HepG2 (cell line): ENCODE data around the gene ABCB8. TPM values are rescaled to one million over a fixed set of nuclear protein-coding genes. Genes with fewer than 3 reads are reported as not detected.

Experiments
- CENPX ChIP-seq: sonication (generic); formaldehyde crosslinking; IDR thresholded peaks from 2 replicates; pipeline ENCODE4 v1.9.0; 2021; ENCODE audit warnings: mild to moderate bottlenecking, missing genetic modification reagents, moderate library complexity
- HDAC6 ChIP-seq: fragments of 200-600 bp; sonication (generic); IDR thresholded peaks from 2 replicates; pipeline ENCODE4 v1.7.0; 2017; ENCODE audit warnings: mild to moderate bottlenecking, antibody characterized with exemption, low read length, low read depth
- JDP2 ChIP-seq: sonication (generic); formaldehyde crosslinking; IDR thresholded peaks from 2 replicates; pipeline ENCODE4 v1.8.1; 2022; ENCODE audit warnings: missing genetic modification reagents, borderline replicate concordance
- KDM3A ChIP-seq: IDR thresholded peaks from 2 replicates; pipeline ENCODE4 v1.6.1; 2018; ENCODE audit warnings: low read depth, missing compliant biosample characterization
- PAX8 ChIP-seq: sonication (generic); formaldehyde crosslinking; IDR thresholded peaks from 2 replicates; pipeline ENCODE4 v1.8.0; 2022; ENCODE audit warnings: mild to moderate bottlenecking, missing genetic modification reagents, borderline replicate concordance
- RFXANK ChIP-seq: IDR thresholded peaks from 2 replicates; pipeline ENCODE4 v1.6.1; 2016
- SMYD3 ChIP-seq: sonication (generic); formaldehyde crosslinking; IDR thresholded peaks from 2 replicates; pipeline ENCODE4 v1.8.1; 2023; ENCODE audit warnings: mild to moderate bottlenecking, missing genetic modification reagents
- ZNF780A ChIP-seq: sonication (generic); formaldehyde crosslinking; IDR thresholded peaks from 2 replicates; pipeline ENCODE4 v1.8.0; 2022; ENCODE audit warnings: mild to moderate bottlenecking, missing genetic modification reagents, moderate library complexity
- polyA plus RNA-seq, 8 experiments: library from polyadenylated mRNA; depleted of rRNA in 3 of 8; stranded (reverse) in 7 of 8; unstranded in 1 of 8; fragments of >200 nt; fragmentation: Illumina TruSeq in 4 of 8; extraction: Trizol in 4 of 8; gene quantifications; 2 replicates each; pipeline versions ENCODE4 v1.2.1 to v1.2.3, GENCODE V29; 2011 to 2016; ENCODE audit warnings: low read depth in 4 of 8, missing spikeins in 1 of 8, mixed read lengths in 1 of 8; ENCODE audit not compliant: insufficient read depth in 1 of 8
- total RNA-seq, 5 experiments: library from RNA; depleted of rRNA; stranded (reverse); fragments of >200 nt; fragmentation: Illumina TruSeq; extraction: Trizol; gene quantifications; 2 replicates each; pipeline ENCODE4 v1.2.3, GENCODE V29; 2016; ENCODE audit warnings: low read depth in 1 of 5
- TF ChIP-seq, protein P1 (sequence below): IDR thresholded peaks from 2 replicates; pipeline ENCODE4 v1.6.1; 2012; ENCODE audit warnings: low read length, improper control_type of control experiment
- TF ChIP-seq, protein P2 (sequence below): sonication (generic); formaldehyde crosslinking; conservative IDR thresholded peaks from 2 replicates; pipeline ENCODE4 v1.8.0; 2022; ENCODE audit warnings: missing genetic modification reagents
- TF ChIP-seq, protein P3 (sequence below), 2 experiments: sonication (generic) in 1 of 2; formaldehyde crosslinking in 1 of 2; IDR thresholded peaks; 2 replicates each; pipeline versions ENCODE4 v1.4.0 to v1.6.1; 2016 to 2020; ENCODE audit warnings: borderline replicate concordance in 1 of 2, low read depth in 1 of 2, mild to moderate bottlenecking in 1 of 2, missing genetic modification reagents in 1 of 2
- TF ChIP-seq, protein P4 (sequence below): sonication (generic); formaldehyde crosslinking; IDR thresholded peaks from 2 replicates; pipeline ENCODE4 v1.5.0; 2020; ENCODE audit warnings: mild to moderate bottlenecking, missing genetic modification reagents
- TF ChIP-seq, protein P5 (sequence below): sonication (generic); formaldehyde crosslinking; conservative IDR thresholded peaks from 2 replicates; pipeline ENCODE4 v1.5.0; 2020; ENCODE audit warnings: missing genetic modification reagents

The ABCB8 gene
- total and polyA plus RNA-seq, 2 of the 13 experiments (the other 11 are each of a cell fraction or from before 2014, with no cell fraction given), result 6.6 to 16.7 TPM

DNA sequence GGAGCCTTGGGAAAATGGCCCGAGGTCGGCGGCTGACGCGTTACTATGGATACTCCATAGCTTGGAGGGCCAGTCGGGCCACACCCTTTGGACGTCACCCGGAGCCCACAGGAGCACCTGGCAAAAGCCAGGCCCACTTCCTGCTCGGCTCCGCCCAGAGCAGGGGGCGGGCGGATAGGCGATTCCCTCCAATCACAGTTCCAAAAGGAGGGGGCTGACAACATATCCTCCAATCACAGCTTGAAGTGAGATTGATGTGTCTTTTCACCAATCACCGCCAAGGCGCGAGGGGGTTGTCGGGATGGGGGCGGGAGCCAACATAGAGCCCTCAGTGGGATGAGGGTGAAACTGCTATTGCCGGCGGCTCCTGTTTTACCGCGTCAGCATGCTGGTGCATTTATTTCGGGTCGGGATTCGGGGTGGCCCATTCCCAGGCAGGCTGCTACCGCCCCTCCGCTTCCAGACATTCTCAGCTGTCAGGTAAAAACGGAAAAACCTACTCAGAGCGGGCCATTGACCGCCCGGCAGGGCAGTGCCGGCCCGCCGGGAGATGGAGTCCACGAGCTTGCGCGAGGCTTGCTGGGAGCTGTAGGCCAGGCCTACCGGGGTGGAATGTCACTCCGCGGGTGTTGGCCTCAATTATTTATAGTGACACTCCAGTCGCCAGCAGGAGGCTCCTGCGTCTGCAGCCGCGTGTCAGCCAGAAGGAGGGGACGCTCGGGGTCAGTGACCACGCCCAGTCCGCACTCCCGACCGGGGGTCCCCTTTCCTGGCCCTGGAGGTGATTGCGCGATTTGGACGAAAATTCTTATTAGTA is at the start of gene ABCB8 (continued):
- TF ChIP-seq KDM3A, result no peak
- TF ChIP-seq HDAC6, result no peak
- TF ChIP-seq, protein P1, sequence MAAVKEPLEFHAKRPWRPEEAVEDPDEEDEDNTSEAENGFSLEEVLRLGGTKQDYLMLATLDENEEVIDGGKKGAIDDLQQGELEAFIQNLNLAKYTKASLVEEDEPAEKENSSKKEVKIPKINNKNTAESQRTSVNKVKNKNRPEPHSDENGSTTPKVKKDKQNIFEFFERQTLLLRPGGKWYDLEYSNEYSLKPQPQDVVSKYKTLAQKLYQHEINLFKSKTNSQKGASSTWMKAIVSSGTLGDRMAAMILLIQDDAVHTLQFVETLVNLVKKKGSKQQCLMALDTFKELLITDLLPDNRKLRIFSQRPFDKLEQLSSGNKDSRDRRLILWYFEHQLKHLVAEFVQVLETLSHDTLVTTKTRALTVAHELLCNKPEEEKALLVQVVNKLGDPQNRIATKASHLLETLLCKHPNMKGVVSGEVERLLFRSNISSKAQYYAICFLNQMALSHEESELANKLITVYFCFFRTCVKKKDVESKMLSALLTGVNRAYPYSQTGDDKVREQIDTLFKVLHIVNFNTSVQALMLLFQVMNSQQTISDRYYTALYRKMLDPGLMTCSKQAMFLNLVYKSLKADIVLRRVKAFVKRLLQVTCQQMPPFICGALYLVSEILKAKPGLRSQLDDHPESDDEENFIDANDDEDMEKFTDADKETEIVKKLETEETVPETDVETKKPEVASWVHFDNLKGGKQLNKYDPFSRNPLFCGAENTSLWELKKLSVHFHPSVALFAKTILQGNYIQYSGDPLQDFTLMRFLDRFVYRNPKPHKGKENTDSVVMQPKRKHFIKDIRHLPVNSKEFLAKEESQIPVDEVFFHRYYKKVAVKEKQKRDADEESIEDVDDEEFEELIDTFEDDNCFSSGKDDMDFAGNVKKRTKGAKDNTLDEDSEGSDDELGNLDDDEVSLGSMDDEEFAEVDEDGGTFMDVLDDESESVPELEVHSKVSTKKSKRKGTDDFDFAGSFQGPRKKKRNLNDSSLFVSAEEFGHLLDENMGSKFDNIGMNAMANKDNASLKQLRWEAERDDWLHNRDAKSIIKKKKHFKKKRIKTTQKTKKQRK, result peak; percentile 57; the same call in 1 of the 2 replicates
- no peak for TF ChIP-seq ZNF780A (CRISPR knock-in tag)
- TF ChIP-seq, protein P2, sequence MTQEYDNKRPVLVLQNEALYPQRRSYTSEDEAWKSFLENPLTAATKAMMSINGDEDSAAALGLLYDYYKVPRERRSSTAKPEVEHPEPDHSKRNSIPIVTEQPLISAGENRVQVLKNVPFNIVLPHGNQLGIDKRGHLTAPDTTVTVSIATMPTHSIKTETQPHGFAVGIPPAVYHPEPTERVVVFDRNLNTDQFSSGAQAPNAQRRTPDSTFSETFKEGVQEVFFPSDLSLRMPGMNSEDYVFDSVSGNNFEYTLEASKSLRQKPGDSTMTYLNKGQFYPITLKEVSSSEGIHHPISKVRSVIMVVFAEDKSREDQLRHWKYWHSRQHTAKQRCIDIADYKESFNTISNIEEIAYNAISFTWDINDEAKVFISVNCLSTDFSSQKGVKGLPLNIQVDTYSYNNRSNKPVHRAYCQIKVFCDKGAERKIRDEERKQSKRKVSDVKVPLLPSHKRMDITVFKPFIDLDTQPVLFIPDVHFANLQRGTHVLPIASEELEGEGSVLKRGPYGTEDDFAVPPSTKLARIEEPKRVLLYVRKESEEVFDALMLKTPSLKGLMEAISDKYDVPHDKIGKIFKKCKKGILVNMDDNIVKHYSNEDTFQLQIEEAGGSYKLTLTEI (CRISPR knock-in tag), result no peak
- no peak for TF ChIP-seq PAX8
- no peak for TF ChIP-seq CENPX
- no peak for TF ChIP-seq JDP2 (CRISPR knock-in tag)
- TF ChIP-seq, protein P3, sequence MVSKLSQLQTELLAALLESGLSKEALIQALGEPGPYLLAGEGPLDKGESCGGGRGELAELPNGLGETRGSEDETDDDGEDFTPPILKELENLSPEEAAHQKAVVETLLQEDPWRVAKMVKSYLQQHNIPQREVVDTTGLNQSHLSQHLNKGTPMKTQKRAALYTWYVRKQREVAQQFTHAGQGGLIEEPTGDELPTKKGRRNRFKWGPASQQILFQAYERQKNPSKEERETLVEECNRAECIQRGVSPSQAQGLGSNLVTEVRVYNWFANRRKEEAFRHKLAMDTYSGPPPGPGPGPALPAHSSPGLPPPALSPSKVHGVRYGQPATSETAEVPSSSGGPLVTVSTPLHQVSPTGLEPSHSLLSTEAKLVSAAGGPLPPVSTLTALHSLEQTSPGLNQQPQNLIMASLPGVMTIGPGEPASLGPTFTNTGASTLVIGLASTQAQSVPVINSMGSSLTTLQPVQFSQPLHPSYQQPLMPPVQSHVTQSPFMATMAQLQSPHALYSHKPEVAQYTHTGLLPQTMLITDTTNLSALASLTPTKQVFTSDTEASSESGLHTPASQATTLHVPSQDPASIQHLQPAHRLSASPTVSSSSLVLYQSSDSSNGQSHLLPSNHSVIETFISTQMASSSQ (IDR thresholded peaks at IDR 0.05; ENCODE audit: low read depth), result no peak
- TF ChIP-seq, protein P3 (CRISPR knock-in tag; IDR thresholded peaks at IDR 0.05; ENCODE audit: borderline replicate concordance), result peak; percentile 76; the same call in 1 of the 2 replicates
- no peak for TF ChIP-seq SMYD3 (CRISPR knock-in tag)
- TF ChIP-seq RFXANK (CRISPR knock-in tag), result no peak
- TF ChIP-seq, protein P4, sequence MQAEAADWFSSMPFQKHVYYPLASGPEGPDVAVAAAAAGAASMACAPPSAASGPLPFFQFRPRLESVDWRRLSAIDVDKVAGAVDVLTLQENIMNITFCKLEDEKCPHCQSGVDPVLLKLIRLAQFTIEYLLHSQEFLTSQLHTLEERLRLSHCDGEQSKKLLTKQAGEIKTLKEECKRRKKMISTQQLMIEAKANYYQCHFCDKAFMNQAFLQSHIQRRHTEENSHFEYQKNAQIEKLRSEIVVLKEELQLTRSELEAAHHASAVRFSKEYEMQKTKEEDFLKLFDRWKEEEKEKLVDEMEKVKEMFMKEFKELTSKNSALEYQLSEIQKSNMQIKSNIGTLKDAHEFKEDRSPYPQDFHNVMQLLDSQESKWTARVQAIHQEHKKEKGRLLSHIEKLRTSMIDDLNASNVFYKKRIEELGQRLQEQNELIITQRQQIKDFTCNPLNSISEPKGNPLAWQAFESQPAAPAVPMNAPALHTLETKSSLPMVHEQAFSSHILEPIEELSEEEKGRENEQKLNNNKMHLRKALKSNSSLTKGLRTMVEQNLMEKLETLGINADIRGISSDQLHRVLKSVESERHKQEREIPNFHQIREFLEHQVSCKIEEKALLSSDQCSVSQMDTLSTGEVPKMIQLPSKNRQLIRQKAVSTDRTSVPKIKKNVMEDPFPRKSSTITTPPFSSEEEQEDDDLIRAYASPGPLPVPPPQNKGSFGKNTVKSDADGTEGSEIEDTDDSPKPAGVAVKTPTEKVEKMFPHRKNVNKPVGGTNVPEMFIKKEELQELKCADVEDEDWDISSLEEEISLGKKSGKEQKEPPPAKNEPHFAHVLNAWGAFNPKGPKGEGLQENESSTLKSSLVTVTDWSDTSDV (CRISPR knock-in tag), result no peak
- TF ChIP-seq, protein P5, sequence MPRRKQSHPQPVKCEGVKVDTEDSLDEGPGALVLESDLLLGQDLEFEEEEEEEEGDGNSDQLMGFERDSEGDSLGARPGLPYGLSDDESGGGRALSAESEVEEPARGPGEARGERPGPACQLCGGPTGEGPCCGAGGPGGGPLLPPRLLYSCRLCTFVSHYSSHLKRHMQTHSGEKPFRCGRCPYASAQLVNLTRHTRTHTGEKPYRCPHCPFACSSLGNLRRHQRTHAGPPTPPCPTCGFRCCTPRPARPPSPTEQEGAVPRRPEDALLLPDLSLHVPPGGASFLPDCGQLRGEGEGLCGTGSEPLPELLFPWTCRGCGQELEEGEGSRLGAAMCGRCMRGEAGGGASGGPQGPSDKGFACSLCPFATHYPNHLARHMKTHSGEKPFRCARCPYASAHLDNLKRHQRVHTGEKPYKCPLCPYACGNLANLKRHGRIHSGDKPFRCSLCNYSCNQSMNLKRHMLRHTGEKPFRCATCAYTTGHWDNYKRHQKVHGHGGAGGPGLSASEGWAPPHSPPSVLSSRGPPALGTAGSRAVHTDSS (CRISPR knock-in tag), result no peak
